A673 (cell line): ENCODE measurements around the gene LAX1. TPM values are rescaled to one million over a fixed set of nuclear protein-coding genes. Genes with fewer than 3 reads are reported as not detected.

Source experiments
- BruUV-seq: library from RNA; stranded (reverse); fragments of 400-500 nt; replicated peaks from 2 replicates; lab custom pipeline; 2021; lab: Mats Ljungman, UMichigan
- CTCF ChIA-PET: fragments of 300-600 bp; sonication (Branson Sonifier 250); formaldehyde crosslinking; loops from one replicate; lab custom pipeline; 2022; ENCODE audit warnings: antibody characterized with exemption; lab: Charles Lee
- POLR2A ChIA-PET: fragments of 300-600 bp; sonication (Branson Sonifier 250); formaldehyde crosslinking; loops from one replicate; lab custom pipeline; 2022; ENCODE audit warnings: antibody characterized with exemption; ENCODE audit not compliant: low non-redundant PET; lab: Charles Lee
- DNase-seq: peaks from one replicate; pipeline ENCODE4 v3.0.0-alpha.2; 2015; ENCODE audit warnings: low spot score
- H3K27ac ChIP-seq: fragments of 200-600 bp; sonication (generic); 2 replicates; pipeline ENCODE4 v1.5.1; 2016; ENCODE audit warnings: mixed run types, low read depth, mild to moderate bottlenecking, mixed read lengths, antibody characterized with exemption, low read length; ENCODE audit not compliant: poor library complexity, severe bottlenecking
- H3K27me3 ChIP-seq: fragments of 200-600 bp; sonication (generic); replicated peaks from 2 replicates; pipeline ENCODE4 v1.6.1; 2017; ENCODE audit warnings: mixed run types, low read depth, mild to moderate bottlenecking, mixed read lengths, antibody characterized with exemption, low read length; ENCODE audit not compliant: insufficient read depth, poor library complexity
- H3K36me3 ChIP-seq: fragments of 200-600 bp; sonication (generic); 2 replicates; pipeline ENCODE4 v1.6.1; 2016; ENCODE audit warnings: mixed run types, mild to moderate bottlenecking, mixed read lengths, antibody characterized with exemption, low read length; ENCODE audit not compliant: insufficient read depth, poor library complexity, severe bottlenecking
- H3K4me1 ChIP-seq: fragments of 200-600 bp; sonication (generic); 2 replicates; pipeline ENCODE4 v1.6.1; 2017; ENCODE audit warnings: mixed run types, mild to moderate bottlenecking, mixed read lengths, antibody characterized with exemption, low read length; ENCODE audit not compliant: insufficient read depth, poor library complexity, severe bottlenecking
- H3K4me3 ChIP-seq: fragments of 200-600 bp; sonication (generic); 2 replicates; pipeline ENCODE4 v1.5.1; 2016; ENCODE audit warnings: low read depth, mixed run types, mild to moderate bottlenecking, mixed read lengths, low read length; ENCODE audit not compliant: poor library complexity, severe bottlenecking
- H3K9me3 ChIP-seq: fragments of 200-600 bp; sonication (generic); 2 replicates; pipeline ENCODE4 v1.6.1; 2016; ENCODE audit warnings: mixed run types, low read depth, mild to moderate bottlenecking, mixed read lengths, antibody characterized with exemption, low read length; ENCODE audit not compliant: poor library complexity, severe bottlenecking
- EZH2 ChIP-seq: fragments of 200-600 bp; sonication (generic); IDR thresholded peaks from 2 replicates; pipeline ENCODE4 v1.6.1; 2017; ENCODE audit warnings: borderline replicate concordance, low read depth, mild to moderate bottlenecking, mixed read lengths, antibody characterized with exemption, low read length; ENCODE audit not compliant: poor library complexity, severe bottlenecking
- intact Hi-C: fragments of 100-400 bp; cut with micrococcal nuclease; formaldehyde crosslinking; loops from one replicate; pipeline ENCODE4 v1.10.0; 2022; ENCODE audit not compliant: unreplicated experiment
- total RNA-seq: library from RNA; stranded (reverse); gene quantifications from 2 replicates; pipeline ENCODE4 v1.2.3, GENCODE V29; 2021
- TF ChIP-seq, protein P1 (sequence below): fragments of 300-800, 200-600 bp; sonication (generic); conservative IDR thresholded peaks from 2 replicates; pipeline ENCODE4 v1.5.1; 2017; ENCODE audit warnings: low read depth, mild to moderate bottlenecking, antibody characterized with exemption, low read length, moderate library complexity, mixed read lengths

LAX1 gene
- total RNA-seq, 1 experiment from 2014 or later, result 0.43 TPM

DNA sequence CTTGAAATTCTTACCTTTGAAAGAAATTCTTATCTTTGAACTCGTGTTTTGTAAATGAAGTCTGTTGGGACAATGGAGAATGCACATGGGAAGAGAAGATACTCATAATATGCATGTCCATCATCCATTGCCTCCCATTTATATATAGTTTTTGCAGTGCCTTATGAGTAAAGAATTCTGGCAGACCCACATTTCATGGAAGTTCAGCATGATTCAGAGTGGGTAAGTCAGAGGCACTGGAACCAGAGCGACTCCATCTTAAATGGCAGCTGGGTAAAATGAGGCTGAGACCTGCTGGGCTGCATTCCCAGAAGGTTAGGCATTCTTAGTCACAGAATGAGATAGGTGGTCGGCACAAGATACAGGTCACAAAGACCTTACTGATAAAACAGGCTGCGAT is 13.8 kb downstream of the LAX1 start:
- intact Hi-C loops, result no loop called here
- Histone ChIP-seq H3K4me3 (no peak overlapping the region), H3K27me3 (no peaks in the 10 kb centered on the region), H3K36me3 (no peaks in the 10 kb centered on the region), H3K4me1 (no peaks in the 10 kb centered on the region), H3K9me3 (no peaks in the 10 kb centered on the region), H3K27ac (no peak overlapping the region)
- no peak for TF ChIP-seq EZH2
- TF ChIP-seq, protein P1, sequence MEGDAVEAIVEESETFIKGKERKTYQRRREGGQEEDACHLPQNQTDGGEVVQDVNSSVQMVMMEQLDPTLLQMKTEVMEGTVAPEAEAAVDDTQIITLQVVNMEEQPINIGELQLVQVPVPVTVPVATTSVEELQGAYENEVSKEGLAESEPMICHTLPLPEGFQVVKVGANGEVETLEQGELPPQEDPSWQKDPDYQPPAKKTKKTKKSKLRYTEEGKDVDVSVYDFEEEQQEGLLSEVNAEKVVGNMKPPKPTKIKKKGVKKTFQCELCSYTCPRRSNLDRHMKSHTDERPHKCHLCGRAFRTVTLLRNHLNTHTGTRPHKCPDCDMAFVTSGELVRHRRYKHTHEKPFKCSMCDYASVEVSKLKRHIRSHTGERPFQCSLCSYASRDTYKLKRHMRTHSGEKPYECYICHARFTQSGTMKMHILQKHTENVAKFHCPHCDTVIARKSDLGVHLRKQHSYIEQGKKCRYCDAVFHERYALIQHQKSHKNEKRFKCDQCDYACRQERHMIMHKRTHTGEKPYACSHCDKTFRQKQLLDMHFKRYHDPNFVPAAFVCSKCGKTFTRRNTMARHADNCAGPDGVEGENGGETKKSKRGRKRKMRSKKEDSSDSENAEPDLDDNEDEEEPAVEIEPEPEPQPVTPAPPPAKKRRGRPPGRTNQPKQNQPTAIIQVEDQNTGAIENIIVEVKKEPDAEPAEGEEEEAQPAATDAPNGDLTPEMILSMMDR, result no peak
- ChIA-PET CTCF (no interaction called here), POLR2A (no interaction called here)
- BruUV-seq, result no TSS peak
- no peak for DNase-seq

DNA sequence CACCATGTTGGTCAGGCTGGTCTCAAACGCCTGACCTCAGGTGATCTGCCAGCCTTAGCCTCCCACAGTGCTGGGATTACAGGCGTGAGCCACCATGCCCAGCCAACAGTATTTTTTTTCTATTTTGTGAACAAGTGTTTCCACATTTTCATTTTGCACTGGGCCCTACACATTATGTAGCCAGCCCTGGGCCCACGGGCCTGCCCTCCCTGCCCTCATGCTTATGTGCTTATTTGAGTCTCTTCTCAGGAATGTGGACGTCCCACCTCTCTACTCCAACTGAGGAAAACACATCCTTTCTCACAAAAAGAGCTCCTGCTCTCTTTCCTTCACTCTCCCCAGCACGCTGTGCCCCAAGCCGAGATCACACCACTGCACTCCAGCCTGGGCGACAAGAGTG is 17.0 kb downstream of the LAX1 start:
- POLR2A ChIA-PET, result no interaction called here
- Histone ChIP-seq H3K27ac (no peak overlapping the region), H3K4me3 (no peak overlapping the region), H3K4me1 (no peaks in the 10 kb centered on the region), H3K27me3 (no peaks in the 10 kb centered on the region), H3K36me3 (no peaks in the 10 kb centered on the region), H3K9me3 (no peaks in the 10 kb centered on the region)
- intact Hi-C loops, result no loop called here
- CTCF ChIA-PET, result no interaction called here
- no peak for DNase-seq
- no peak for TF ChIP-seq EZH2
- TF ChIP-seq, protein P1, result no peak
- no TSS peak for BruUV-seq

DNA sequence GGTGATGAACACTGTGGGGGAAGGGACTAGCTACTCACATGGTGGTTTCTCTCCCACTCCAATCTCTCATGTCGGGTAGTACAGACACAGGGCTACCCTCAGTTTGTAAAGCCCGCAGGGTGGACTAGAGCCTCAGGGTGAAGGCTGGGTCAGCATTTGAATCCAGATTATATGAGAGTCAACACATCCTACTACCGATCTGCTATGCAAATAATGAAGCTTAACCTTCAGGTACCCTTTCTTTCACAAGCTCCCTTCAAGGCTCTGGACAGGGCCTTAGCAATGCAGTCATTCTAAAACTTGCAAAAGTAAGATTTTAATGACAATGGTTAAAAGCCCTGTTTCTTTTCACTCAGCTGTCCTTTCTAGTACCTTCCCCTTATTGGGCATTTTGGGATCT is 25.0 kb downstream of the LAX1 start:
- ChIA-PET CTCF (no interaction called here), POLR2A (no interaction called here)
- no peak for DNase-seq
- peaks cover 3% of the 10 kb centered on the region for H3K4me1 ChIP-seq
- H3K4me3 ChIP-seq, result no peak overlapping the region
- no peak overlapping the region for H3K27ac ChIP-seq
- intact Hi-C loops, result no loop called here
- H3K27me3 ChIP-seq, result no peaks in the 10 kb centered on the region
- no TSS peak for BruUV-seq
- H3K36me3 ChIP-seq, result no peaks in the 10 kb centered on the region
- TF ChIP-seq, protein P1, result no peak
- TF ChIP-seq EZH2, result no peak
- no peaks in the 10 kb centered on the region for H3K9me3 ChIP-seq
